ENCODE results near the gene CASP12.
"Not testable (repeated sequence)": the region's sequence is repeated elsewhere in the genome, so short reads cannot be mapped to it uniquely, and the experiment has no call there.

- not testable (repeated sequence) for TF ChIP-seq POLR2AphosphoS5, POLR2A (IDR thresholded peaks at IDR 0.05; ENCODE audit: low read depth, low read length)
Measured at GRCh38 chr11:104934073-104934472, 35.8 kb upstream of the CASP12 start.

Data from GM12892 (cell line).